Raji (cell line): ENCODE data around the gene TMEM132C.

ENCODE experiments used
- POLR2A ChIP-seq: IDR thresholded peaks from 2 replicates; pipeline ENCODE4 v1.6.1; 2011; ENCODE audit warnings: low read depth, low read length, control low read depth; ENCODE audit not compliant: insufficient read depth

TMEM132C gene

DNA sequence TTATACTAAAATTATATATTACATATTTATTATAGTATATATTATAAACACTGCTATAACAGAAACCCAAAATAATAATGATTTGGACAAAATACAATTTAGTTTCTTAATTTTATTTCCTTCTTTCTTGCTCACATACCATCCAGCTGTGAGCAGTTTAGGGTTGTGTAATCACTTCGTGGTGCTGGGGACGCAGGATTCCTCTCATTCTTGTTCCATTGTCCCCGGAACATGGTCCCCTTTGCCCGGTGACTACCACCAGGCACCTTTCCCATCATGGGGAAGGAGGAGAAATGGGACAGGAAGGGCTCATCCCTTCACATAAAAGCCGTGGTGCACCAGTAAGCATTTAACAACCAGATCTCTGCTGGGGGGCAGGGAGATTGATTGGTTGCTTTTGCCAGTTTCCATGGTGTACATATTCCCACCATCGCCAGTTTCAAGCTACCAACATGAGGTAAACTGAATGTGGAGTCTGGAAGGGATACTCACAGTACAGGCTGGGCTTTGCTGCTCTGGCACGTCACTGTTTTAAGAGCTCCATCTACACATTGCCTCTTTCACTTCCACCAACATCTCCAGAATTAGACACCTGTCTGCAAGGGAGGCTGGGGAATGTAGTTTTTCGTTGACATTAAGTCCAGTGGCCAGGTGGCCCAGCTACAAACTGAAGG, 191.5 kb downstream of the TMEM132C start:
- no peak for TF ChIP-seq POLR2A

DNA sequence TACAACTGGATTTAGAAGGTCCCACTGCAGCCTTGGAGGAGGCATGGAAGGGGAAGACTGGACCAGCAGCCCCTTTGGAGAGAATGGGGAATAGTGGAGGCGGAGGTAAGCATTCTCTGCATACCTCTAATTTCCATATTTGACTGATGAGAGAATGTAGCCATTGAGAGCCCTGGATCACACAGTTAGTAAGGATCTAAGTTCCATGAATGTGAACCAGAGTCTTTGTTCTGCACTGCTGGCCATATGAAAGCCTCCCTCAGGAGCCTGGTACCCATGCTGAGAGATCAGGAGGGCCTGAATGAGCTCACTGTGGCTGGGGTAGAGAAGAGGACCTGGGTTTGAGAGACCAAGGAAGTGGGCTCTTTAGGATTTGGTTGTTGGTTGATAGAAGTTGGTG, 192.1 kb downstream of the TMEM132C start:
- TF ChIP-seq POLR2A = no peak

DNA sequence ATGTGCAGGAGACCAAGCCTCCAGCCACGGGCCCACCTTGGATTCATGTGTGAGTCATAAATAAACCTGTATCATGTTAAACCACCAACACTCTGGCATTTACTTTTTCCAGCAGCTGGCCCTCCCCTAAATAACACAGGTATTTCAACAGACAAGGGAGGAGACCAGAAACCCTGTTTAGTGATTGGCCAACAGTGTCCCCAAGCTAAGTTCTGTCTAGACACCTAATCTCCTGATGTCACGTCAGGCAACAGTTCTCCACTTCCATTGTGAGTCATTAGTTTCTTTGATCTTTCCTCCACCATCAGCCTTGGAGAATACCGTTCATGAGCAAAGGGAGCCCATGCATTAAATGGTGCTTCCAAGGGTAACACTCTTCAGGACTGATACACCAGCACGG, 196.9 kb downstream of the TMEM132C start:
- TF ChIP-seq POLR2A = no peak

DNA sequence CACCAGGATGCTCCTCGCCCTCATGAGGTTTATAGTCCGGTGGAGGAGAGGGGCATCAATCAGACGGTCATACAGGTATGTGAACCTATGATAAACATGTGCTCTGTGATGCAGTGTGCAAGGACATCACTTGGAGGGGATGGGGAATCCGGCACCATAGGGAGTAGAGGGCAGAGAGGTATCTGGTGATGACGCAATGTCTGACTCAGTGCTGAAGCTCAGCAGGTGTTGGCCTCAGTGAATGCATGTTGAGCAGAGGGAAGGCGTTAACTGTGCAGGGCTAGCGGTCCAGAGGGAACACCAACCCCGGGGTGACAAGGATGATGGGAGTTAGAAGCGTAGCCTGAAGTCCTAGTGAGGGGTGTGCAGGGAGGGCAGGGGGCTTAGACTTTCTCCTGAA, 200.9 kb downstream of the TMEM132C start:
- TF ChIP-seq POLR2A = no peak

DNA sequence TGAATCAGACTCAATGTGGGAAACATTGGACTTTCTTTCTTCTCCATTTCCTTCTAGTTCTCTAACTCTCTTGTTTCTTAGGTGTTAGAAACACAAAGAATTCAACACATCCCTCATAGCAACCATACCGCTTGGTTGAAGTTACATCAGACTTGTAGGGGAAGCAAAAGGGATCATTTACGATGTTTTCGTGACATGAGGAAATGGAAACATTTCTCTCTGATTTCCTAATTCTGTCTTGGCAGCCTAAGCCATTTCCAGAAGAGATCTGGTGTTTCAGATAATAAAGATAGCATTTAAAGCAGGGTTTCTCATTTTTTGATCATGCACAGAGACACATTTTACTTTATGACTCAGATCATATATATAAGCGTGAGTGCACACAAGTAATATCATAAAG, 202.0 kb downstream of the TMEM132C start:
- no peak for TF ChIP-seq POLR2A

DNA sequence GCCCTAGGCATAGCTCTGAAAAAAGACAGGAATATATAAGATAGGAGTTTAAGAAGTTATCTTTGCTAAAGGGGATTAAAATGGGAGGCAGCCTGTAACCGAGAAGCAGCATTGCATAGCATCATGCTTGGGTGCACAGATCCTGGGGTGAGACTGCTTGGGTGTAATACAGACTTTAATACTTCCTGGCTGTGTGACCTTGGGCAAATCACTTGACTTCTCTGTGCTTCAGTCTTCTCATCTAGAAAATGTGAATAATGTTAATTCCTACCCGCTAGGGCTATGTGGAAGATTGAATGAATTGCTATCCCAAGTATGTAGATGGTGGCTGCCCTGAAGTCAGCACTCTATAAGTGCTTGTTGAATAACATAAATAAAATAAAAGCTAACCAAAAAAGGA, 204.5 kb downstream of the TMEM132C start:
- no peak for TF ChIP-seq POLR2A

DNA sequence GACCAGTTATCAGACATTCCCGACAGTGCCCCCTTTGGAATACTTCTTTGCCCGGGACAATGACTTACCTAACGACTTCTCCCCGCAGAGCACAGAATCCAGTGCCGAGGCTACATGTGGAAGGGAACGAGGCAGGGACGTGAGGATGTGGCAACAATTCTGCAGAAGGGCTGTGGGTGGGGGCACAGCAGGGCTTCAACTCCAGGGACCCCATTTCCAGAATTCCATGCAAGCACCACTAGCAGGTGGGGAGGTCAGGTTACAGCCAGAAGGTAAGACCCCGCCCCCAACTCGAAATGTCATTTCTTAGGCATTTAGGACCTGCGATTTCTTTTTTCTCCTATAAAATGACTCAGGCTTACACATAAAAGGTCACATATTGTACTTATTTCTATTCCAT, 207.9 kb downstream of the TMEM132C start:
- no peak for TF ChIP-seq POLR2A

DNA sequence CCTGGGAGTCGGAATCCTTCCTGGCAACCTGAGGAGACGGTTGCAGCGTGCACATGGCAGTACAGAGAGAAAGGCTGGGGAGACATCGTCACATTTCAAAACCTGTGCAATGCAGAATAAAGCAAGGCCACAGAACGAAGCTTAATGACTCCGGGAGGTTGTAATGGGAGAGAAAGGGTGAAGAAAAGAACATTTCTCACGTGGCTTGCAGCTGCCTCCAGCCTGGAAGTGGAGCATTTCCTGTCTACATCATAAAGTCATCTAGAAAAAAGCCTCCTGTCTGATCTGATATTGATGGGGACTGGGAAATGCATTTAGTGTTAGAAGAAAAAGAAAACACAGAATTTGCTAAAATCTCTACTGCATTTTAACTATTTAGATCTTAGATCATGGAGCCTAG, 209.3 kb downstream of the TMEM132C start:
- no peak for TF ChIP-seq POLR2A

DNA sequence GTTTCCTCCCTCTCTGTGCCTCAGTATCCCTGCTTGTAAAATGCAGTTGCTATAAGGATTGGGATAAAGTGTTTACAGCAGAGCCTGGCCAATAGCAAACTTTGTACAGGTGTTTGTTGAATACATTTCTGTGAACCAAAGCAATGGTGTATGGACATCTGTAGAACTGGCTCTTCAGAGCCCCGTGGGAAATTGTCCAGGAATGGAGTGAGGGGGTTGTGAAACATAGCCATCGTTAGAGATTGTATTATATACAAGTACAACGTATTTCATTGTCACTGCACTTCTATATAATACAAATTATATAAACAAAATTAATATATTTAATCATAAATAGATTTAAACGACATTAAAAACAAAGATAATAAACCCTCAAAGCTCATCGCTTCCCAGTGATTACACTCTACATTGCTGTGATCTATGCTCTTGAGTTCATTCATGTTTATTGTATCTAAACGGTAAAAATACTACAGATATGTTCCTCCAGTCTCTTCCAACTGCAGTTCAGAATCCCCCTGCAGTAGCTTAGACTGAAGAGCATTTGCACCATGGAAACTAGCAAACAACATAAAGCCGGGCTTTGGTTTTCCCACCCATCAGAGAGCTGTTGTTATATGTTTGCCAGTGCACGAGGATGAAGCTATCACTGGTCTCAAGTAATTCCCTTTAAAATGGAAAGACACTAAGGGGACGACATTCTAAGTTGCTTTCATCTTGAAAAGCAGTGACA, 216.7 kb downstream of the TMEM132C start:
- no peak for TF ChIP-seq POLR2A

DNA sequence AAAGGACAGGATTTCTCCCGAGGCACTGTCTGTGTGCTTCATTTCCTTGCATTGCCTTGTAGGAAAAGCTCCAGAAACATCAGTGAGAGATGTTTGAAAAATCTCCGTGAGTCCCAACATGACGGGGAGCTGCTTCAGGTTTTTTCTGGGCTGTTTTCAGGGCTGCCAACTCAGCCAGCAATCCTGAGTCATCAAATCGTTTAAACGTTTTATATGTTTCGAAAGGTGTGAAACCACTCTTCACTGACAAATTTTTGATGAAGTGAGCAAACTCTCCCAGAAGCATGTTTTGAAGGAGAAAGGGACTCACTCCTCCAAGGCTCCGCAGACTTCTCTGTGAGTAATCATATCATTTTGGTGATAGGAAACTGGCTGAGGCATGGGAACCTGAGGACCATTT, 240.5 kb downstream of the TMEM132C start:
- TF ChIP-seq POLR2A = no peak

DNA sequence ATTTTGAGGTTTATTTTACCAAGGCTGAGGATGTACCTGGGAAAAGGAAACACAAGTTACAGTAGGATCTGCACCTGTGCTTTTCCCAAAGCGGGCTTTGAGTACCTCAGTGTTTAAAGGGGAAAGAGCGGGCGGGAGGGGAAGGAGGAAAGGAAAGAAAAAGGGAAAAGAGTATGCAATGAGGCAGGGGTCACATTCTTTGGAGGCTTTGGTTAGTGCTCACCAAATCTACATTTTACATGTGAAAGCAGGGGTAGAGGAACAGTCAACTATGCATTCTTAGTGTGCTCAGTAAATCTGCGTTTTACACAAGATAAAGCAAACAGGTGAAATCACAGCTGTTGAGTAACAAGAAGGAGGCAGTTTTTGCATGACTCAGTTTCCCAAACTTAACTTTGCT, 242.2 kb downstream of the TMEM132C start:
- no peak for TF ChIP-seq POLR2A

DNA sequence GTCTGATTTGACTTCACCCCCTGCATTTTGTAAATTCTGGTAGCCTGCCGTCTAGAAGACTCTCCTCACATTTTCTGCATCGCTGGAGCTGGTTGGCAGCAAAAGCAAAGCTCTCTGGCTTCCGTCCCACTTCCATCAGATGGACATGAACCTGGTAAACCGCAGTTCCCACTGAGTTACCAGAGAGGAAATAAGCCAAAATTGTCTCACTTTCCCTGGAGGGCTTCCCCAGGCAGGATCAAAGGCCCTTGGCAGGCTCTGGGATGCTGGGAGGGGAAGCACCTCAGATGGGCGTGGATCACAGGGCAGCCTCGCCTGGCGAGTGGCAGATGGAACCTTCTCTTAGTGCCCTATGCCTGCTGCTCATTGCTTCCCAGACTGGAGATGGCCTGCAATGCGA, 243.5 kb downstream of the TMEM132C start:
- no peak for TF ChIP-seq POLR2A

DNA sequence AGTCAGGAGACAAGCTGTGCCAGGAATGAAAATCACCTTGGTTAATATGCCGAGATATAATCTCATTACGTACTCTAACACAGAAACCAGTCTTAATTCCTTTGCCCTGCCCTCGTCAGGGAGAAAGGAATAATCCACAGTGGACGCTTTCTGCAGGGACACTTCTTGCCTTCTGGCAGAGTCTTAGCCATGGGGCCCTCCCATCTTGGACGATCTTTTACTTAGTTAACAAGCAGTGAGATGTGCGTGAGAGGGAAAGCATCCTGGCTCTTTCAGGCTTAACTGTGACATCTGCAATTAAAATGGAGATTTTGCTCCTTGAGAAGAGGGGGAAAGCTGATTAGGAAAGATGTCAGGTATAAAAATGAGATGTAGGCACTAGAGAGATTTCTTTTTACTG, 246.4 kb downstream of the TMEM132C start:
- no peak for TF ChIP-seq POLR2A

DNA sequence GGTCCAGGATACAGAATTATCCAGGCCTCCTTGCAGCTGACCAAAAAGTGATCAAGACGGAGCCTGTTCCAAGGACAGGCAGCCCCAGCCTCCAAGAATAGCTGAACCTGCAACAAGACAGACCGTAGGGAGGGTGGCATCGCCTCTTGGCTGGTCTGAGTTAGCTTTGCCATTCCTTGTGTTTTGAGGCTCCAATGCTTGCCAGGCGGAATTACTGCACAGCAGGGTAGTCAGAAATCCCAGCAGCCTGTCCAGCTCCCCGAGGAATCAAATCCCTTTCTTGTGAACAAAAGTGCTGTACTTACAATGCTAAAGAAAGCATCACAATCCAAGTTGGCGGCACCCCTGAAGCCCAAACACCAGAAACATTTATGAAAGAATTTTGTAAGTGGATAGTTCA, 246.9 kb downstream of the TMEM132C start:
- no peak for TF ChIP-seq POLR2A

DNA sequence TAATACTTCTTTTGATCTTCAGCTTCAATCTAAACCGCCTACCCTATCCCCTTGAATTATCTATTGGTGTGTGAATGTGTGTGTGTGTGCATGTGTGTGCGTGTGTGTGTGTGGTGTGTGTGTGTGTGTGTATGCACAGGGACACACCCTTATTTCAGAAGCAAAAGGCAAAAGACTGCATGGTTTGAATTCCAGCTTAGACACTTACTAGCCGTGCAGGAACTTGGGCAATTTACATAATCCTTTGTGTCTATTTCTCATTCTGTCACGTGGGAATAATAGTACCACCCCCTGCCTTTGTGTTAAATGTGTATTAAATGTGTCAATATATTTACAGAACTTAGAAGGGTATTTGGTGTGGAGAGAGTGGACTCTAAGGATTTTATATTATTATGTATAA, 251.7 kb downstream of the TMEM132C start:
- no peak for TF ChIP-seq POLR2A

DNA sequence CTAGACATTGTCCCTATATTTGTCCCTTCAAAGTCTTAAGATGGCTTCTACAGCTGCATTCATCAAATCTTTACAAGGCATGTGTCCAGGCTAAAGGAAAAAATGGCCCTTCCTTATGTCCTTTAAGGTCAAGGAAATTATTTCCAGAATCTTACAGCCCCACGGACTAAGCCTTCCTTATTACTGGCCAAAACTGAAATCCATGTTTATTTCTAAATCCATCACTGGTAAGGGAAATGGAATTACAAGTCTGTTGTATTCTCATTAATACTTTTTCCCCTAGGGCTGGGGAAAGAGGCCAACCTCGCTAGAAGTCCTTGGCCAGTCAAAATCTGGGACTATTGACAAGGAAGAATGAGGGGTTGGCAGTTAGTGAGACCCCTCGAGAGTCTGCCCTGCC, 252.5 kb downstream of the TMEM132C start:
- TF ChIP-seq POLR2A = no peak

DNA sequence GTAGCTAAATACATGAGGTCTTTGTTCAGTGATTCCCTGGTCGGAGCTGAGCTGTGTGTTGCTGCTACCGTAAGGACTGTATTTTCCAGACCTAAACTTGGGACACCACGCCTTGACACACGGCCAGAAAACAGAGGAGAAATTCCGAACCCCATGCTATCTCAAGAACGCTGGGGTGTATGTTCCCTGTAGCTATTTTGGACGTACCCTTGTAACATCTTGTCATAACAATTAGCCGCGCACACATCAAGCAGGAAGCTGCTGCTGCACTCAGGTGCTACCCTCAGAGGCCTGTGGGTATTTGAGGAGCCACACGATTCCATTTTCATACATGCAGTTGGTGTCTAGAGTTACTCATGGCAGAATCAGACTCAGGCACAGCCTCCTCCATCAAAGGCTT, 255.0 kb downstream of the TMEM132C start:
- TF ChIP-seq POLR2A = no peak
